Colonic mucosa (tissue), 4 donors: Measurements from ENCODE around the gene EPAS1. TPM values are rescaled to one million over a fixed set of nuclear protein-coding genes. Genes with fewer than 3 reads are reported as not detected.

ENCODE experiments used
- DNase-seq: peaks from one replicate; pipeline ENCODE4 v3.0.0-alpha.2; 2020
- H3K27ac ChIP-seq: fragments of 200-600 bp; one replicate; pipeline ENCODE4 v1.8.0; 2021
- H3K27me3 ChIP-seq: fragments of 200-600 bp; one replicate; pipeline ENCODE4 v1.8.0; 2021
- H3K36me3 ChIP-seq: fragments of 200-600 bp; one replicate; pipeline ENCODE4 v1.8.0; 2021
- H3K4me1 ChIP-seq: fragments of 200-600 bp; one replicate; pipeline ENCODE4 v1.8.0; 2021; ENCODE audit warnings: mild to moderate bottlenecking
- H3K4me3 ChIP-seq: fragments of 200-600 bp; one replicate; pipeline ENCODE4 v1.8.0; 2021
- H3K9ac ChIP-seq, 2 donors: one replicate each; pipeline ENCODE4 v1.7.0; 2013; ENCODE audit warnings: control low read depth in 2 of 2, low read depth in 2 of 2, low read length in 2 of 2
- H3K9me3 ChIP-seq: fragments of 200-600 bp; one replicate; pipeline ENCODE4 v1.8.0; 2021
- CTCF ChIP-seq: fragments of 200-600 bp; IDR thresholded peaks from one replicate; pipeline ENCODE4 v1.8.0; 2022; ENCODE audit warnings: antibody characterized with exemption, mild to moderate bottlenecking
- intact Hi-C: fragments of 100-400 bp; cut with DNase I; formaldehyde crosslinking; loops from one replicate; pipeline ENCODE4 v1.14.1; 2022
- total RNA-seq, 2 donors: library from RNA; stranded (reverse); fragmentation: NEBNext Ultra II Directional in 1 of 2; extraction: Animal tissue kit (Norgen Biotek cat#: 25700) in 1 of 2; gene quantifications; one replicate each; pipeline ENCODE4 v1.2.1, GENCODE V29; 2021
- donor health status: healthy.
- donor health status: DM: no; HTN: no; CAD: no.
- donor health status: DM: no; HTN: no; CAD: no.

Gene EPAS1
- total RNA-seq, 2 donors from 2014 or later: 116 to 140 TPM

GRCh38 chr2:46313063-46313462, 15.9 kb downstream of the EPAS1 start:
- Histone ChIP-seq H3K4me1 (peaks cover 25% of the 10 kb centered on the region), H3K27ac (no peak overlapping the region)
- intact Hi-C loops: no loop called here

GRCh38 chr2:46314065-46314835, 17.0 kb downstream of the EPAS1 start:
- no peak for DNase-seq
- H3K4me1 ChIP-seq: peaks cover 23% of the 10 kb centered on the region

More at GRCh38 chr2:46313063-46313462, 15.9 kb downstream of the EPAS1 start:
- TF ChIP-seq CTCF: no peak
- Histone ChIP-seq H3K27me3 (no peaks in the 10 kb centered on the region), H3K9ac (no peak overlapping the region), H3K4me3 (no peak overlapping the region), H3K36me3 (no peaks in the 10 kb centered on the region), H3K9me3 (no peaks in the 10 kb centered on the region)
- no peak for DNase-seq

GRCh38 chr2:46315103-46315890, 18.1 kb downstream of the EPAS1 start:
- H3K4me1 ChIP-seq: peaks cover 18% of the 10 kb centered on the region
- peak overlapping the region in 1 of 2 donors; percentile 55 for H3K9ac ChIP-seq
- no peaks in the 10 kb centered on the region for H3K27me3 ChIP-seq
- intact Hi-C loops: no loop called here
- peak overlapping the region; percentile 68 for H3K27ac ChIP-seq
- no peaks in the 10 kb centered on the region for H3K9me3 ChIP-seq
- H3K36me3 ChIP-seq: no peaks in the 10 kb centered on the region
- H3K4me3 ChIP-seq: no peak overlapping the region
- DNase-seq: peak; percentile 87
- TF ChIP-seq CTCF: no peak

More at GRCh38 chr2:46314065-46314835, 17.0 kb downstream of the EPAS1 start:
- peak overlapping the region; percentile 68 for H3K27ac ChIP-seq
- no peaks in the 10 kb centered on the region for H3K9me3 ChIP-seq
- no peak overlapping the region for H3K9ac ChIP-seq
- no peak for TF ChIP-seq CTCF
- H3K36me3 ChIP-seq: no peaks in the 10 kb centered on the region
- intact Hi-C loops: no loop called here
- no peak overlapping the region for H3K4me3 ChIP-seq
- H3K27me3 ChIP-seq: no peaks in the 10 kb centered on the region

- Histone ChIP-seq H3K36me3 (no peaks in the 10 kb centered on the region), H3K27ac (no peak overlapping the region), H3K4me1 (peaks cover 18% of the 10 kb centered on the region)
Observed at GRCh38 chr2:46317094-46317486, 19.9 kb downstream of the EPAS1 start.

More at GRCh38 chr2:46317094-46317486, 19.9 kb downstream of the EPAS1 start:
- Histone ChIP-seq H3K4me3 (no peak overlapping the region), H3K27me3 (no peaks in the 10 kb centered on the region), H3K9ac (no peak overlapping the region), H3K9me3 (no peaks in the 10 kb centered on the region)
- no peak for DNase-seq
- no peak for TF ChIP-seq CTCF
- intact Hi-C loops: no loop called here
